ENCODE results near the gene P2RY10.

The P2RY10 gene, protein sequence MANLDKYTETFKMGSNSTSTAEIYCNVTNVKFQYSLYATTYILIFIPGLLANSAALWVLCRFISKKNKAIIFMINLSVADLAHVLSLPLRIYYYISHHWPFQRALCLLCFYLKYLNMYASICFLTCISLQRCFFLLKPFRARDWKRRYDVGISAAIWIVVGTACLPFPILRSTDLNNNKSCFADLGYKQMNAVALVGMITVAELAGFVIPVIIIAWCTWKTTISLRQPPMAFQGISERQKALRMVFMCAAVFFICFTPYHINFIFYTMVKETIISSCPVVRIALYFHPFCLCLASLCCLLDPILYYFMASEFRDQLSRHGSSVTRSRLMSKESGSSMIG
- total RNA-seq = 79.4 to 143 (median 81.0) reads per million in 3 donors

DNA sequence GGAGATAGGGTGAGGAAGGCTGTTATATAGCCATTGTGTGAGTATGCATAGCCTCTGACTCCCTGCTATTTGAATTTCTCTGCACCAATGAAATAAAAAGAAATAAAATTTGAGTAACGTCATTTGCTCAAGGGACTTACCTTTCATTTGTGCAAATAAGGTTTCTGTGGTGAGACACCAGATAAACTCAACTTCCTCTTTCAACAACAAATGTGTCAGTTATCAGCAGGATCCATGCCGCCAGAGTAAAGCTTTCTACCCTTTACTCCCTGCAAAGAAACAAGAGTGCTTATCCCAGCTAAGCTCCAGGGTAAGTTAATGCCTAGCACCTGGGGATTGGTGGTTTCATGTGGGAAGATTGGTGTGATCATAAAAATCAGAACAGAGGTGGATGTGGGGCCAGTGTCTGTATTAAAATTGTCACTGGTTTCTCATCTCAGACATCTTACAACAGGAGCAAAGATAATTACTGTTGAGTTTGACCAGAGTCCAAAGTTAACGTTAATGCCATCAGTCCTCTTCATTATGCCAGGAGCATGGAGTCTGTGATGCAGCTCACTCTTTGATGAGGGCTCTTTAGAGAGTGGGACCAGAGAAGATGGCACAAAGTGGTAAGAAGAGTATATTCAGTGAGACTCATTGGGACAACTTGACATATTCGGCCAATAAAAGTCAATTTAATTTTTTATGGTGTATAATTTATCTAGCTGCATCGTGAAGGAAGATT lies at the start of gene P2RY10:
Gene P2RY10 (plus strand): TSS at position 206 of the 727 bp plus-strand sequence. CDS start 15,130 bp downstream, outside the sequence.
- peak; percentile 5 to 22 (median 22) for DNase-seq
- H3K9me3 ChIP-seq (ENCODE audit: control insufficient read depth, low read length) = no peaks in the 10 kb centered on the region
- H3K36me3 ChIP-seq (ENCODE audit: control insufficient read depth, insufficient read depth, low read length) = no peaks in the 10 kb centered on the region
- H3K27me3 ChIP-seq (replicated peaks; ENCODE audit: control insufficient read depth, insufficient read depth, low read length, poor library complexity, severe bottlenecking) = no peaks in the 10 kb centered on the region
- peak within 1 kb of the TSS; percentile 90 for H3K27ac ChIP-seq (ENCODE audit: insufficient read depth, low read length, poor library complexity, severe bottlenecking)
- H3K4me1 ChIP-seq (ENCODE audit: control insufficient read depth, insufficient read depth, low read length, poor library complexity, severe bottlenecking) = peaks cover 3% of the 10 kb centered on the region
- peak within 1 kb of the TSS; percentile 62 for H3K4me3 ChIP-seq (ENCODE audit: insufficient read depth, low read depth, low read length, poor library complexity, severe bottlenecking)

DNA sequence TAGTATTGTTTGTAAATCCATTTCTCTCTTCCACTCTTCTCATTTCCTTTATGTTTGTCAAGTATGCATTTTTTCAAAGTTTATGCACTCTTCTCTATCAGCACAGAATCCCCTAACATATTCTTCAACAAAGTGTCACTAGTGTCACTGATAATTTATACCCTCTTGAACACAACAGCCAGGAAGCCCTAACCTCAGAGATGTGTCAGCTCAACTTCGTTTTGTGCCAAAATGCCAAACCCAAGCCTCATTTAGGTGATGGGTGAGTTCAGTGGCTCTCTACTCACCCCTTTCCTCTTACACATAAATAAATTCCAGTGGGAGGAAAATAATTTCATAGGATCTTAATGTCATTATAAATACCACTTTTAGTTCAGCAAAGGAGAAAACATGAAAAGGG lies 22.4 kb upstream of the P2RY10 start:
- Histone ChIP-seq H3K27me3 (replicated peaks; ENCODE audit: control insufficient read depth, insufficient read depth, low read length, poor library complexity, severe bottlenecking) (no peaks in the 10 kb centered on the region), H3K27ac (ENCODE audit: insufficient read depth, low read length, poor library complexity, severe bottlenecking) (no peak overlapping the region), H3K36me3 (ENCODE audit: control insufficient read depth, insufficient read depth, low read length) (no peaks in the 10 kb centered on the region), H3K9me3 (ENCODE audit: control insufficient read depth, low read length) (no peaks in the 10 kb centered on the region), H3K4me1 (ENCODE audit: control insufficient read depth, insufficient read depth, low read length, poor library complexity, severe bottlenecking) (no peaks in the 10 kb centered on the region), H3K4me3 (ENCODE audit: insufficient read depth, low read depth, low read length, poor library complexity, severe bottlenecking) (no peak overlapping the region)
- no peak for DNase-seq

DNA sequence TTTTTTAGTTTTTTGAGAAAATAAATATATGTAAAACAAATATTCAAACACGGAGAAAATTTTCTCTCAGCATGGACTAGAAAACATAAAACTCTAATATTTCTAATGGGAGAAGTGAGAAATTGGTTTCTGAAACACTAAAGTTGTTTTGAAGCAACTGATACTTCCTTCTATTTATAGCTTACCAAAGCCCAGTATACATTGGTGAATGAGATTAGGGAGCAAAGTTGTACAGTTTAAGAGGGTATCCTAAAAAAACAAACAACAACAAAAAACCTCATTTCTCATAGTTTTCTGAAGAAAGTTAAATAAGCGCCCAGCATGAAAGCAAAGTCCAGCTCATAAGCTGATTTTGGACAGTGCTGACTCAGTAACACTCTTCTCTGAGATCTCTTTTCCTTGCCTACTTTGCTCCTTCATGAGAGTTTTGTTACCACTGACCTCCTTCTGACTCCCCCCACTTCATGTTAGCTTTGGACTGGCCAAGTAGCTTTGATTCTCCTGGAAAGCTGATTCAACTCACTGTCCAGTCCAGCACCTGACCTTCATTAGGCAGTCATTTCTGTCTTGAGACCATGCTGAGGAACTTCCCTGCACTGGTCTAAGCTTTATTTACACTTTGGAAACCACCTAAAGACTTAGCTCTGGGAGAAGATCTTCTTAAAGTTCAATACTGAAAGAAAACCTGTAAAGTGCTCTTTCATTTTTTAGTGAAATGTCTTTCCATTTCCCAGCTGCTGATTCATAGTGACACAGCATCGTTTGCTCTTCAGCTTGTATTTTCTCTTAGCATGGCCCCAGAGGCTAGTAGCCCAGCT lies 21.8 kb upstream of the P2RY10 start:
- DNase-seq = no peak
- H3K36me3 ChIP-seq (ENCODE audit: control insufficient read depth, insufficient read depth, low read length) = no peaks in the 10 kb centered on the region
- no peak overlapping the region for H3K27ac ChIP-seq (ENCODE audit: insufficient read depth, low read length, poor library complexity, severe bottlenecking)
- H3K9me3 ChIP-seq (ENCODE audit: control insufficient read depth, low read length) = no peaks in the 10 kb centered on the region
- H3K4me3 ChIP-seq (ENCODE audit: insufficient read depth, low read depth, low read length, poor library complexity, severe bottlenecking) = no peak overlapping the region
- H3K4me1 ChIP-seq (ENCODE audit: control insufficient read depth, insufficient read depth, low read length, poor library complexity, severe bottlenecking) = no peaks in the 10 kb centered on the region
- no peaks in the 10 kb centered on the region for H3K27me3 ChIP-seq (replicated peaks; ENCODE audit: control insufficient read depth, insufficient read depth, low read length, poor library complexity, severe bottlenecking)

DNA sequence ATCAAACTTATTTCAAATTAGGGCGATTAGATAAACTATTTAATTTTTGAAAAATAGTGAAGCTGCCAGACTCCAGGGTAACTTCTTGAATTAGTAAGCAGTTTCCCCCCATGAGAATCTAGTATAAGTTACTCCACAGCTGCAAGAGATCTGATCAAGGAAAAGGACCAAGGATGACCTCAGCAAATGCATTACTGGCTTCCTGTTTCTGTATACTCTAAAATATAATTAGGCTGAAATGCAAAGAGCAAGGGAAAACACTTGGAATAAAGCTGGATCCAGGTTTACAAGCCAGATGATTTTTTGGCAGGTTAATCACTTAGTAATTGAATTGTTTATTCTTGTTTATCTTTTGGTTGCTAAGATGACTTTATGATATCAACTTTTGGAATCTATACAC lies 13.4 kb upstream of the P2RY10 start:
- H3K27me3 ChIP-seq (replicated peaks; ENCODE audit: control insufficient read depth, insufficient read depth, low read length, poor library complexity, severe bottlenecking) = no peaks in the 10 kb centered on the region
- no peak overlapping the region for H3K4me3 ChIP-seq (ENCODE audit: insufficient read depth, low read depth, low read length, poor library complexity, severe bottlenecking)
- H3K4me1 ChIP-seq (ENCODE audit: control insufficient read depth, insufficient read depth, low read length, poor library complexity, severe bottlenecking) = no peaks in the 10 kb centered on the region
- no peak overlapping the region for H3K27ac ChIP-seq (ENCODE audit: insufficient read depth, low read length, poor library complexity, severe bottlenecking)
- H3K9me3 ChIP-seq (ENCODE audit: control insufficient read depth, low read length) = no peaks in the 10 kb centered on the region
- no peak for DNase-seq
- no peaks in the 10 kb centered on the region for H3K36me3 ChIP-seq (ENCODE audit: control insufficient read depth, insufficient read depth, low read length)

DNA sequence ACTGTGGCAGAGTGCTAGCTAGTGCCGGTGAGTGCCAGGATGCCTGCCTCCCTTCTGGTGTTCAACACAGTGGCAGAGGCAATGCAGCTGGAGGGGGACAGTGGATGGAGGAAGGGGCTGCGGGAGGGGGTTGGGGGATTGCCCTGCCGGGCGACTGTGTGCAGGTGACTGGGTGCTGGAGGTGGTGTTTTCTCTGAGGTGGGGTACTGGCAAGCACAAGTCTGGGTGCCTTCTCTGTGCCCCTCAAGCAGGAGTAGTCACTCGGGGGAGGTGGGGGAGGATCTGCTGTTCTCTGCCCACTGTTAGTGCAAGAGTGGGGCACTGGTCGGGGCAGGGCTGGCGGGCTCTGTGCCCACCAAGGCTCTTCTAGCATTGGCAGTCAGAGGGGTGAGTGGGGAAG lies 10.3 kb upstream of the P2RY10 start:
- no peaks in the 10 kb centered on the region for H3K36me3 ChIP-seq (ENCODE audit: control insufficient read depth, insufficient read depth, low read length)
- no peaks in the 10 kb centered on the region for H3K4me1 ChIP-seq (ENCODE audit: control insufficient read depth, insufficient read depth, low read length, poor library complexity, severe bottlenecking)
- no peaks in the 10 kb centered on the region for H3K27me3 ChIP-seq (replicated peaks; ENCODE audit: control insufficient read depth, insufficient read depth, low read length, poor library complexity, severe bottlenecking)
- H3K27ac ChIP-seq (ENCODE audit: insufficient read depth, low read length, poor library complexity, severe bottlenecking) = no peak overlapping the region
- H3K9me3 ChIP-seq (ENCODE audit: control insufficient read depth, low read length) = no peaks in the 10 kb centered on the region
- no peak for DNase-seq
- H3K4me3 ChIP-seq (ENCODE audit: insufficient read depth, low read depth, low read length, poor library complexity, severe bottlenecking) = no peak overlapping the region

DNA sequence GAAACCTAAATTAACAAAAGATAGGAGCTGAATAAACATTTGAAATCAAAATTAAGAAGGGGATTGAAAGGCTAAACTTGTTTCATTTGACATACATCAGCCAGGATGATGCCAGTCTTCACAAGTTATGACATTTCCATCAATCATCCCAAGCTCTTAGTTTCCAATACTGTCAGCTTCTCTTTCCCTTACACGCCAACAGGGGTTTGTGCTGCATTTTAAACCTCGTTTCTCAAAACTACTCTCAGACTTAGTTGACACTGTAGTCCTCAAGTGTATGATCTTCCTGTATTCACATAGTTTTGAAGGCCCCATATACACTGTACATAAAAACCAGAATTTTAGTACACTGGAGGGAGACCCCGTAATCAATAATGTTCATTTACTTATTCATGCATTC lies 840 bp upstream of the P2RY10 start:
- Histone ChIP-seq H3K36me3 (ENCODE audit: control insufficient read depth, insufficient read depth, low read length) (no peaks in the 10 kb centered on the region), H3K4me3 (ENCODE audit: insufficient read depth, low read depth, low read length, poor library complexity, severe bottlenecking) (no peak overlapping the region), H3K27ac (ENCODE audit: insufficient read depth, low read length, poor library complexity, severe bottlenecking) (peak overlapping the region; percentile 90), H3K4me1 (ENCODE audit: control insufficient read depth, insufficient read depth, low read length, poor library complexity, severe bottlenecking) (peaks cover 3% of the 10 kb centered on the region), H3K27me3 (replicated peaks; ENCODE audit: control insufficient read depth, insufficient read depth, low read length, poor library complexity, severe bottlenecking) (no peaks in the 10 kb centered on the region), H3K9me3 (ENCODE audit: control insufficient read depth, low read length) (no peaks in the 10 kb centered on the region)
- DNase-seq = no peak

DNA sequence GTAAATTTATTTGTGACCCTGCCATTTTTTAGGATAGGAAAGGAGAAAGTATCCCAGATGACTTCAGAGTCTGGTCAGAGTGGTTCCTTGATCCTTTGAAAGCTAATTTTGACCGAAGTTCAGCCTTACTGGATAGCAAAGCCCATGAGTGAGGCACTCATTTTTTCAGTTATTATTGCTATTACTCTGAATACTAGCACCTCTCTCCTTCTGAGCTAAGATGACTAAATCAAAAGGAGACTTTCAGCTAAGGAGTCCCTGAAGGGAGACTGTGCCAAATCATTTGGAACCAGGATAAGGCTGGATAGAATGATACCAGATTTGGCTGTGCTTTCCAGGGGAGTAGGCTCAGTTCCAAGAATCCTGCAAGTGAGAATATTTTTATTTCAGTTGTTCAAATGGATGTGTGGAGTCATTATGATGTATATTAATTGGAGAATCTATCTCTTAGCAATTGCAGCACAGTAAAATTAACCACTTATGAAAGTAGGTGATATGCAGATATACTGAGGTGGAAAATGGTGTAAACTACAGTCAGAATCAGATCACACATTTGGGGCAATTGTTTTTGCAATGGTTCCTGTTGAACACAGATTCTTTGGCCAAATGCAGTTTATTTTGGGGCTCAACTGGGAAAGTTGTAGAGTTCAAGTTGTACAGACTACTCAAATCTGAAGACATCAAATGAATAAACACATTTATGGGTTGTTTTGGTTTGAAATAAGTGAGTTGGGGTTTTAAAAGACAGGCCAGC lies 1.2 kb downstream of the P2RY10 start:
- Histone ChIP-seq H3K27me3 (replicated peaks; ENCODE audit: control insufficient read depth, insufficient read depth, low read length, poor library complexity, severe bottlenecking) (no peaks in the 10 kb centered on the region), H3K4me1 (ENCODE audit: control insufficient read depth, insufficient read depth, low read length, poor library complexity, severe bottlenecking) (peaks cover 3% of the 10 kb centered on the region), H3K9me3 (ENCODE audit: control insufficient read depth, low read length) (no peaks in the 10 kb centered on the region), H3K36me3 (ENCODE audit: control insufficient read depth, insufficient read depth, low read length) (no peaks in the 10 kb centered on the region), H3K27ac (ENCODE audit: insufficient read depth, low read length, poor library complexity, severe bottlenecking) (peak overlapping the region; percentile 90), H3K4me3 (ENCODE audit: insufficient read depth, low read depth, low read length, poor library complexity, severe bottlenecking) (peak overlapping the region; percentile 62)
- no peak for DNase-seq

DNA sequence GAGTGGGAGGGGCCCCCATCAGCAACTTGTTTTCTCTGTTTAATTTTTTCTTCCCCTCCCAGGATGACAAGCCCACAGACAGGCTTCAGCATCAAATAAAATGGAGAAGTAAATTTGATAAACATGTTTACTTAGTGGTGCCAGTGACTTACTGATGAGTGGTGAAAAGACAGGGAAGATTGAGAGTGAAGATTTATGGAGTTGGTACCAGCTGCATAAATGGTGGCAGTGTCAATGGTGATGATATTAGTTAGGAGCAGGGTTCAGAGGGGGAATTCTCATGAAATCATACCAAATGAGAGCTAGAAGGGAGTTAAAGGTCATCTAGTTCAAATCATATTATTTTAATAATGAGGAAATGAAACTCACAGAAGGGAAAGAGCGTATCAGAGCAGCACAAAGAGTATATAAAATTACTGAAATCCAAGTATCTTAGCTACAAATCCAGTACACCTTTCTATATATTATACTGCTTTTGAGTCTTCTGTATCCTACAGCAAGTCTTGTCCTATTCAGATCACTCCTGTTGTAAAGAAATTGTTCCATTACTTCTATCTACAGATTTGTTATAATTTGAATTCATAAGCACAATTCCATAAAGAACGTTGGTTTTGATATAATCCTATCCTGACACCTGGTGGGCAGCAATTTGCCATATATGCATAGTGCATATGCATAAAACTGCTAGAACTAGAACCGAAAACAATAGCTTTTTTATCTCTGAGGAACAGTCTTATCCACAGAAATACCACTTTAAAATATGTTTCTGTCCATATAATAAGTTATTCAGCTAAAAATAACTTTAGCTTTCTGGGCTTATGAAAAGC lies 5.0 kb downstream of the P2RY10 start:
- no peak for DNase-seq
- Histone ChIP-seq H3K4me3 (ENCODE audit: insufficient read depth, low read depth, low read length, poor library complexity, severe bottlenecking) (no peak overlapping the region), H3K36me3 (ENCODE audit: control insufficient read depth, insufficient read depth, low read length) (peaks cover 4% of the 10 kb centered on the region), H3K4me1 (ENCODE audit: control insufficient read depth, insufficient read depth, low read length, poor library complexity, severe bottlenecking) (no peaks in the 10 kb centered on the region), H3K27me3 (replicated peaks; ENCODE audit: control insufficient read depth, insufficient read depth, low read length, poor library complexity, severe bottlenecking) (no peaks in the 10 kb centered on the region), H3K27ac (ENCODE audit: insufficient read depth, low read length, poor library complexity, severe bottlenecking) (no peak overlapping the region), H3K9me3 (ENCODE audit: control insufficient read depth, low read length) (no peaks in the 10 kb centered on the region)
